ENCODE results near the gene GSDMA.

DNA sequence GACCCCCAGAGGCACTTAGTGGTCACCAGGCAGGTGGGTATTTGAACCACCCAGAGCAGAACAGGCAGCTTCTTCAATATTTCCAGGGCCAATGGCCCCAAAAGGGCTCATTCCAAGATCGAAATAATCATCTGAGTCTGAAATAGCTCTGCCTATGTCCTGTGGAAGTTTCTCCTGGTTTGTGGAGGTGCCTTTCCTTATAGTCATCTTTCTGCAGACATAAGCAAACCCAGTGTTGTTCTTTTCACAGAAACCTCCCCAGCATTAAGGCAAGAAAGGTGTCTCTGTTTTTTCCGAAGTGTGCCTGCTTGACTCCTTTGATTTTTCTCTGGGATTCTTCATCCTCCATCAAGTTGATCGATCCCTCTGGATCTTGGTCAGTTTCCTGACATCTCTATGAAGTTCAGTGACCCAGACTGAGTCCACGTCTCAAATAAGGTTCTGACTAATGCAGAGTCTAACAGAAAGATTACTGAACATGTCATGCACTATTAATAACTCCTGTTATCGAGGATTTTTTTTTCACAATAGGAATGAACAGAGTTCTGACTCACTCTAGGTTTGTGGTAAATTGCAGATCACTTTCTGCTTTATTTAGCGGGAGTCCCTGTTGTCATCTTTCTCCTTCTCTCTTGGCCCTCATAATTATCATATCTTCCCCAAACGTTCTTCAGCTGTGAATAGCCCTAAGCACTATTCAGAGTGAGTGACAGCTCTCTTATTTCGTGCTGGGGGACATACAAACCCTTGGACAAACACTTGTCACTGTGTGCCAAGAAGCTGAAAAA, 33.8 kb upstream of the GSDMA start:
- TF ChIP-seq, protein P1, sequence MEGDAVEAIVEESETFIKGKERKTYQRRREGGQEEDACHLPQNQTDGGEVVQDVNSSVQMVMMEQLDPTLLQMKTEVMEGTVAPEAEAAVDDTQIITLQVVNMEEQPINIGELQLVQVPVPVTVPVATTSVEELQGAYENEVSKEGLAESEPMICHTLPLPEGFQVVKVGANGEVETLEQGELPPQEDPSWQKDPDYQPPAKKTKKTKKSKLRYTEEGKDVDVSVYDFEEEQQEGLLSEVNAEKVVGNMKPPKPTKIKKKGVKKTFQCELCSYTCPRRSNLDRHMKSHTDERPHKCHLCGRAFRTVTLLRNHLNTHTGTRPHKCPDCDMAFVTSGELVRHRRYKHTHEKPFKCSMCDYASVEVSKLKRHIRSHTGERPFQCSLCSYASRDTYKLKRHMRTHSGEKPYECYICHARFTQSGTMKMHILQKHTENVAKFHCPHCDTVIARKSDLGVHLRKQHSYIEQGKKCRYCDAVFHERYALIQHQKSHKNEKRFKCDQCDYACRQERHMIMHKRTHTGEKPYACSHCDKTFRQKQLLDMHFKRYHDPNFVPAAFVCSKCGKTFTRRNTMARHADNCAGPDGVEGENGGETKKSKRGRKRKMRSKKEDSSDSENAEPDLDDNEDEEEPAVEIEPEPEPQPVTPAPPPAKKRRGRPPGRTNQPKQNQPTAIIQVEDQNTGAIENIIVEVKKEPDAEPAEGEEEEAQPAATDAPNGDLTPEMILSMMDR (IDR thresholded peaks at IDR 0.05) = no peak
- peak in 1 of 2 donors; percentile 55 for TF ChIP-seq POLR2A (IDR thresholded peaks at IDR 0.05)
